Spleen (tissue), 11 donors: Measurements from ENCODE around the gene PDGFC. TPM values are rescaled to one million over a fixed set of nuclear protein-coding genes. Genes with fewer than 3 reads are reported as not detected.

ENCODE experiments used
- DNase-seq: peaks from one replicate; pipeline ENCODE4 v3.0.0-alpha.2; 2020
- H3K27ac ChIP-seq, 8 donors: fragments of 200-600 bp; sonication (generic) in 7 of 8; 1 replicate in 4 of 8; 2 replicates in 4 of 8; pipeline versions ENCODE4 v1.5.0 to v1.8.0; 2016 to 2021; ENCODE audit warnings: inconsistent platforms in 4 of 8, mild to moderate bottlenecking in 4 of 8, moderate library complexity in 1 of 8
- H3K27me3 ChIP-seq, 7 donors: fragments of 200-600 bp; sonication (generic) in 6 of 7; replicated peaks in 1 of 7; 1 replicate in 4 of 7; 2 replicates in 3 of 7; pipeline versions ENCODE4 v1.5.0 to v1.8.0; 2016 to 2021; ENCODE audit warnings: inconsistent platforms in 3 of 7, mild to moderate bottlenecking in 1 of 7
- H3K36me3 ChIP-seq, 6 donors: fragments of 200-600 bp; sonication (generic) in 5 of 6; 1 replicate in 4 of 6; 2 replicates in 2 of 6; pipeline versions ENCODE4 v1.5.0 to v1.8.0; 2016 to 2021; ENCODE audit warnings: inconsistent platforms in 2 of 6
- H3K4me1 ChIP-seq, 6 donors: fragments of 200-600 bp; sonication (generic) in 5 of 6; 1 replicate in 3 of 6; 2 replicates in 3 of 6; pipeline versions ENCODE4 v1.5.0 to v1.8.0; 2016 to 2021; ENCODE audit warnings: inconsistent platforms in 3 of 6
- H3K4me3 ChIP-seq, 8 donors: fragments of 200-600 bp; sonication (generic) in 7 of 8; 1 replicate in 4 of 8; 2 replicates in 4 of 8; pipeline versions ENCODE4 v1.5.0 to v1.8.0; 2016 to 2021; ENCODE audit warnings: inconsistent platforms in 4 of 8, mild to moderate bottlenecking in 4 of 8, moderate library complexity in 2 of 8
- H3K9me3 ChIP-seq, 8 donors: fragments of 200-600 bp; sonication (generic) in 7 of 8; 1 replicate in 4 of 8; 2 replicates in 4 of 8; pipeline versions ENCODE4 v1.5.0 to v1.8.0; 2016 to 2021; ENCODE audit warnings: inconsistent platforms in 4 of 8
- CTCF ChIP-seq, 11 experiments: fragments of 200-600 bp in 7 of 11; fragments of 450-650 bp in 4 of 11; sonication (generic) in 4 of 11; IDR thresholded peaks in 8 of 11; conservative IDR thresholded peaks in 3 of 11; 1 replicate in 7 of 11; 2 replicates in 4 of 11; pipeline versions ENCODE4 v1.4.0 to v1.8.0; 2016 to 2021; ENCODE audit warnings: antibody characterized with exemption in 11 of 11, inconsistent platforms in 4 of 11, mild to moderate bottlenecking in 1 of 11
- POLR2A ChIP-seq, 3 donors: fragments of 450-650 bp; IDR thresholded peaks; one replicate each; pipeline ENCODE4 v1.5.1; 2017; ENCODE audit warnings: antibody characterized with exemption in 3 of 3, mild to moderate bottlenecking in 1 of 3
- POLR2AphosphoS5 ChIP-seq, 3 donors: sonication (generic); formaldehyde crosslinking; IDR thresholded peaks; one replicate each; pipeline ENCODE4 v1.5.1; 2017; ENCODE audit warnings: antibody characterized with exemption in 3 of 3
- WGBS, 5 donors: extraction: QIAGEN DNeasy Blood & Tissue Kit in 3 of 5; methylation state at CpG; one replicate each; pipeline versions ENCODE4 v1.1.5 to v1.1.7; 2013 to 2018; 5-methylcytosine and 5-hydroxymethylcytosine counted together
- intact Hi-C: fragments of 100-400 bp; cut with DNase I; formaldehyde crosslinking; loops from one replicate; pipeline ENCODE4 v1.15.0; 2023; ENCODE audit warnings: low total_unique reads
- polyA plus RNA-seq, 3 donors: library from polyadenylated mRNA; stranded (reverse); fragments of 200-250 nt; gene quantifications; one replicate each; pipeline ENCODE4 v1.2.1, GENCODE V29; 2013
- total RNA-seq, 7 donors: library from RNA; depleted of rRNA in 3 of 7; stranded (reverse); fragments of >200 nt in 3 of 7; fragmentation: NEBNext Ultra II Directional in 4 of 7; extraction: Animal tissue kit (Norgen Biotek cat#: 25700) in 4 of 7; gene quantifications; one replicate each; pipeline versions ENCODE4 v1.1.0 to v1.2.1, GENCODE V29; 2016 to 2021
- donor health status: healthy with polysubstance abuse.
- donor health status: DM: no; HTN: no; CAD: no; lungs with moderate emphysema.
- donor health status: DM: no; HTN: no; CAD: no.
- donor health status: Bipolar disorder and iron deficiency.
- donor health status: healthy.
- donor health status: DM: no; HTN: no; CAD: no.
- donor health status: DM: yes; HTN: yes; CAD: no.

PDGFC gene
- total and polyA plus RNA-seq, 10 donors = 1.6 to 24.7 (median 14.8) TPM

- intact Hi-C loops = no loop called here
- H3K27ac ChIP-seq = no peak overlapping the region
- H3K9me3 ChIP-seq = no peaks in the 10 kb centered on the region
- no peaks in the 10 kb centered on the region for H3K4me1 ChIP-seq
- no peaks in the 10 kb centered on the region for H3K36me3 ChIP-seq
- no peaks in the 10 kb centered on the region for H3K27me3 ChIP-seq
- TF ChIP-seq POLR2AphosphoS5 (IDR thresholded peaks at IDR 0.05) = no peak
- no peak for TF ChIP-seq POLR2A (IDR thresholded peaks at IDR 0.05)
- H3K4me3 ChIP-seq = no peak overlapping the region
- no peak for DNase-seq
- 85 to 88% (median 88%) methylated on average over 5 of the region's 5 CpGs for whole genome bisulfite sequencing, 5 donors
These were observed 221.9 kb downstream of the PDGFC start for GRCh38 chr4:156749426-156750403.

- no peak overlapping the region for H3K27ac ChIP-seq
- H3K36me3 ChIP-seq = no peaks in the 10 kb centered on the region
- WGBS, 5 donors = 73 to 82% (median 74%) methylated on average over 6 of the region's 6 CpGs
- H3K4me3 ChIP-seq = no peak overlapping the region
- TF ChIP-seq POLR2AphosphoS5 (IDR thresholded peaks at IDR 0.05) (no peak), CTCF (IDR thresholded peaks at IDR 0.05 in 8 of 11, conservative IDR thresholded peaks at IDR 0.05 in 3 of 11) (no peak), POLR2A (IDR thresholded peaks at IDR 0.05) (no peak)
- H3K9me3 ChIP-seq = peaks cover 0 to 19% (median 9%) of the 10 kb centered on the region in 8 donors
- intact Hi-C loops = no loop called here
- no peaks in the 10 kb centered on the region for H3K4me1 ChIP-seq
- DNase-seq = no peak
- no peaks in the 10 kb centered on the region for H3K27me3 ChIP-seq
These were observed 225.5 kb downstream of the PDGFC start for GRCh38 chr4:156746111-156746510.

GRCh38 chr4:156738766-156739165 lies 232.8 kb downstream of the PDGFC start:
- 83 to 90% (median 89%) methylated on average over 2 of the region's 2 CpGs for WGBS, 5 donors
- Histone ChIP-seq H3K4me3 (no peak overlapping the region), H3K36me3 (no peaks in the 10 kb centered on the region), H3K4me1 (no peaks in the 10 kb centered on the region), H3K27me3 (no peaks in the 10 kb centered on the region), H3K9me3 (peaks cover 0 to 31% (median 14%) of the 10 kb centered on the region in 8 donors), H3K27ac (no peak overlapping the region)
- intact Hi-C loops = no loop called here
- no peak for DNase-seq
- TF ChIP-seq CTCF (IDR thresholded peaks at IDR 0.05 in 8 of 11, conservative IDR thresholded peaks at IDR 0.05 in 3 of 11) = no peak
- no peak for TF ChIP-seq POLR2AphosphoS5 (IDR thresholded peaks at IDR 0.05)
- TF ChIP-seq POLR2A (IDR thresholded peaks at IDR 0.05) = no peak

GRCh38 chr4:156734965-156735895 lies 236.4 kb downstream of the PDGFC start:
- peaks cover 0 to 47% (median 31%) of the 10 kb centered on the region in 8 donors for H3K9me3 ChIP-seq
- no peak for TF ChIP-seq POLR2AphosphoS5 (IDR thresholded peaks at IDR 0.05)
- no peaks in the 10 kb centered on the region for H3K4me1 ChIP-seq
- H3K27me3 ChIP-seq = no peaks in the 10 kb centered on the region
- no peak for DNase-seq
- WGBS, 5 donors = 41 to 51% (median 44%) methylated on average over 7 of the region's 7 CpGs
- no peak overlapping the region for H3K27ac ChIP-seq
- H3K4me3 ChIP-seq = no peak overlapping the region
- H3K36me3 ChIP-seq = no peaks in the 10 kb centered on the region
- intact Hi-C loops = no loop called here
